A549 treated with RU486 at 1 μM for 4 hours (cell line): ENCODE measurements around the gene STAM2. TPM values are rescaled to one million over a fixed set of nuclear protein-coding genes. Genes with fewer than 3 reads are reported as not detected.

Source experiments
- total RNA-seq: library from RNA; stranded (reverse); fragments of 200-300 nt; extraction: Qiagen RNA extraction; gene quantifications from 5 replicates; pipeline ENCODE4 v1.2.3, GENCODE V29; 2022; ENCODE audit warnings: low read depth

The STAM2 gene
- total RNA-seq: 4.1 to 10.8 TPM (median 9.7 TPM) in 5 replicates

DNA sequence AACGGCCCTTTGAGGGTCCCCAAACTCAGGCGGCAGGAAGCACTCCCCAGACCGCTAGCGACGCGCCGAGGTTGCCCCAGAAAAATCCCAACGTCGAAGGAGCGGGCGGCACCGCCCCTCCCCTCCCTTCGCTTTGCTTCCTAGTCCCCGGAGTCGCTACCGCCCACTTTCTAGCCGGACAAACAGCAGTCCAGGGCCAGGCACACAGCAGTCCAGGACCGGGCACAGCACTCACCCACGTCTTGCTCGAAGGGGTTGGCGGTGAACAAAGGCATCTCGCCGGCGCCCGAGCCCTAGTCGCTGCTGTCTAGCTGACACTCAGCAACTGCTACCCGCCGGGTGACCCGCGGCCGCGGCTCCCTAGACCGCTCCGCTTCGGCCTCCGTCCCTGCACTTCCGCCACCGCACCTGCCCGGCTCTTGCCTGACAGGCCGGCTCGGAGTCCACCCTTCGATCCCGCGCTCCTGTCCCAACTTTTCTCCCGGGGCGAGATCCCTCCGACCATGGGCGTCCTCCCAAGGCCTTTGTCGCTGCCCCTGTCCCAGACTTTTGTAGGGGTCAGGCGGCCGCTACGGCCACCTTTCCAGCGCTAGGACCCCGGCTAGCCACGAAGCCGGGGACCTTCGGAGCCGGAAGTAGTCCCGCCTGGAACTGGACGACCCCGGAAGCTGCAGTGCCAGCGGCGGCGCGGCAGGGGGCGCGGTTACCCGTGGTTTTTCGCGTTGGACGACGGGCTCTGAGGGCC lies at the start of gene STAM2:
Gene STAM2, minus strand, starts transcription at position 396 of the 745 bp plus-strand sequence. Its CDS starts 121 bp downstream, at position 275.

DNA sequence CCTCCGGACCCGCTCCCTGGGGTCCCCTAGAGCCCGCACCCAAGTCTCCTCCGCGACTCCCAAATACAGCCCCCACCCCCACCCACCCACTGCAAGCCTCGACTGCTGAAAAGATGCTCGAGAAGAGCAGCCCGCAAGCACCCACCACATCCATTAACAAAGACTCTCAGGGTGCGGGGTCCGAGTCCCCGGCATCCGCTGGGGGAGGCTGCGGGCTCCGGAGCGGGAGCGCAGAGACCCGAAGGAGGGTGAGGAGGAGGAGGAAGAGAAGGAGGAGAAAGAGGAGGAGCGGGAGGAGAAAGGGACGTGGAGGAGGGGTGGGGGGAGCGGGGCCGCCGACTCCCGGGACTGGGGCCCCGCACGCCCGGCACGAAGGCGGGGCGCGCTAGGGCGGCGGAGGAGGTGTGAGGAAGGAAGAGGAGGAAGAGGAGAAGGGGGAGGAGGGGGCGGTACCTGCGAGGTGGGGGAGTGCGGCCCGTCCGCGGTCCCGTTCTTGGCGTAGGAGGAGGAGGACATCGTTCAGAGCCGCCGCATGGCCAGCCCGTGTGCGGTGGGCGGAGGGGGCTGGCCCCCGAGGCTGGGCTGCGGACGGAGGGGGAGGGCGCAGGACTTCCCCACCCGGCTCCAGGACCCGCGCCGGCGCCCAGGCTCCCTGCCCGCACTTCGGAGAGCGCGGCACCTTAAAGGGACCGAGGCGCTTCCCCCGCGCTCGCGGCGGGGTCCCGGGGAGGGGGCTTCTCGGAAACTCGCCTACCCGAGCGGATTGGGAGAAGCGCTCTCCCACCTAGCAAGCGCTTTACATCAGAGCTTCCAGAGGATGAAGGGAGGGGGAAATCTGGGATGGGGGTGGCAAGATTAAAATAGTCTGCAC lies 76.8 kb downstream of the STAM2 start, which contains the start of gene CACNB4:
Gene CACNB4, minus strand, starts transcription at position 549 of the 871 bp plus-strand sequence.

Other genes starting within 250 kb of the STAM2 start
- 0.02 to 0.32 TPM (median 0.15 TPM) in 4 of 5 replicates, not detected in the other for gene CACNB4, start 76.7 kb downstream of the STAM2 start, total RNA-seq
- gene FMNL2, start 159.4 kb upstream of the STAM2 start, total RNA-seq: 16.3 to 32.0 TPM (median 30.6 TPM) in 5 replicates